Measurements from ENCODE around the gene TSC2. TPM values are rescaled to one million over a fixed set of nuclear protein-coding genes. Genes with fewer than 3 reads are reported as not detected.

The TSC2 gene
- total RNA-seq, 1 donor from 2014 or later = 57.2 TPM

GRCh38 chr16:2071454-2072202, 23.8 kb downstream of the TSC2 start:
- peak; percentile 41 for DNase-seq

GRCh38 chr16:2072926-2073325, 25.1 kb downstream of the TSC2 start:
- no peak for DNase-seq

DNA sequence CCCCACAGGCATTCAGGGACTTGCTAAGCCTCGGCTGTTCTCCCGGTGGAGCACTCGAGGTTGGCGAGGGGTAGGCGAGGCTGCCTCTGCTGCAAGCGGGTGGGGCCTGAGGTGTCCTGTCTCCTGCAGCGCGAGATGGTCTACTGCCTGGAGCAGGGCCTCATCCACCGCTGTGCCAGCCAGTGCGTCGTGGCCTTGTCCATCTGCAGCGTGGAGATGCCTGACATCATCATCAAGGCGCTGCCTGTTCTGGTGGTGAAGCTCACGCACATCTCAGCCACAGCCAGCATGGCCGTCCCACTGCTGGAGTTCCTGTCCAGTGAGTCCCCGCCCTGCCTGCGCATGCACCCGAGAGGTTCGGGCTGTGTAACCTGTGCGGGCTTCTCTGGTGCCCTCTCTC, 26.3 kb downstream of the TSC2 start:
- DNase-seq = no peak

GRCh38 chr16:2075631-2076030, 27.8 kb downstream of the TSC2 start:
- DNase-seq = no peak

DNA sequence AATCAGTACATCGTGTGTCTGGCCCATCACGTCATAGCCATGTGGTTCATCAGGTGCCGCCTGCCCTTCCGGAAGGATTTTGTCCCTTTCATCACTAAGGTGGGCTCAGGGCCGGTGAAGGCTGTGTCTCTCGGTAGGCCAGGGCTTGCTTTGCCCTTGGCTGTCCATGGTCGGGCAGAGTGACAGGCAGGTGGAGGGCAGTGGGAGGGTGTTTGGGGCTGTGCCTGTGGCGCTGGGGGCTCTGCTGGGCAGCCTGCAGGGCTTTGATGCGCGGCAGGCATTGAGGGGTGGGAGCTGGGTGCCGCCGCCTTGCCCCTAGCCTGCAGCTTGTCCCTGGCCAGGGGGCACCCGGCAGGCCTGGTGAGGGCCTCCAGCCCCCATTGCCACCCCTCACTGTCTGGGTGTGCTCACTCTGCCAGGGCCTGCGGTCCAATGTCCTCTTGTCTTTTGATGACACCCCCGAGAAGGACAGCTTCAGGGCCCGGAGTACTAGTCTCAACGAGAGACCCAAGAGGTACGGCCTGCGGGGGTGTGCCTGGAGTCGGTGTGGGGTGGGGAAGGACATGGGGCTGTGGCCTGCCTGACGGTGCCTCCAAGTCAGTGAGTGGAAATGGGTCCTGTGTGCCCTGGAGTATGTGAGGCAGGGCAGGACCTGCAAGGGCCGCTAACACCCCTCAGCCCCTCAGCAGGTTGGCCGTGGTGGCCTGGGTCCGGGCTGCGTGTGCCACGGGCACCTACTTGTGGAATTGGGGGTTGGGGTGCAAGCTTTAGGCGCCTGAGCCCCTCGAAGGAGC, 28.5 kb downstream of the TSC2 start:
- no peak for DNase-seq

DNA sequence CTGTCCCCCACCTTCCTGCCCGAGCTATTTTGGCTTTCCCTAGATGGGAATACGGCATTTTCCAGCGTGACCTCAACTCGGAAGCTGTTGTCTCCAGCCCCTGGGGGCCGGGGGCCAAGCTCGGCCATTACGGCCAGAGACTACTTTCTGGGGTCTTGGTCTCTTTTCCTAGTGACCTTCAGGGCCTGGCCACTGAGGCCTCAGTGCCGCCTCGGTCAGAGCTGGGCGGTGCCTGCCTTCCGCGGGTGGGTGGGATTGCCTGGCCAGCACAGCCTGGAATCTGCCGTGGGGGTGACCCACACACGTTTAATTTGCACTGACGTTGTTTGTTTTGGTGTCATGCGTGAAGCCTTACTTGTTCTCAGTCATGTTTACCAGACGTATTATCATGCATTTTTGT, 29.2 kb downstream of the TSC2 start:
- DNase-seq = no peak

DNA sequence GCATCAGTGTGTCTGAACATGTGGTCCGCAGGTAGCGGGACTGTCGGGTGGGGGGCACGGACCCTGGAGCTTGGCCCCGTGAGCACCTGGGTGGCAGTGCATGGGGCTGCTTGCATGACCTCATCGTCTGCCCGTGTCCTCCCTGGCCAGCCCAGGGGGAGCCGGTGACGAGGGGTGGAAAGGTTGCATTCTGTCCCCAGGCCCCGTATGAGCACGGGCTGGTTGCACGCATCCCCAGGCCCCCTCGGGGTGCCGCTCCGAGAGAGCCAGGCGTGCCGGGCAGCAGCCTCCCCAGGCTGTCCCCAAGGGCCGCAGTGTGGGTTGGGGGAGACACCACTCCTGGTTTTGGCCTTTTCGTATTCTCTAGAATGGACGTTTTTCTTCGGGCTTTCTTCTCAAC, 29.9 kb downstream of the TSC2 start:
- no peak for DNase-seq

- DNase-seq = no peak
Observed at GRCh38 chr16:2078096-2078495, 30.3 kb downstream of the TSC2 start.

GRCh38 chr16:2078691-2079090, 30.9 kb downstream of the TSC2 start:
- no peak for DNase-seq

DNA sequence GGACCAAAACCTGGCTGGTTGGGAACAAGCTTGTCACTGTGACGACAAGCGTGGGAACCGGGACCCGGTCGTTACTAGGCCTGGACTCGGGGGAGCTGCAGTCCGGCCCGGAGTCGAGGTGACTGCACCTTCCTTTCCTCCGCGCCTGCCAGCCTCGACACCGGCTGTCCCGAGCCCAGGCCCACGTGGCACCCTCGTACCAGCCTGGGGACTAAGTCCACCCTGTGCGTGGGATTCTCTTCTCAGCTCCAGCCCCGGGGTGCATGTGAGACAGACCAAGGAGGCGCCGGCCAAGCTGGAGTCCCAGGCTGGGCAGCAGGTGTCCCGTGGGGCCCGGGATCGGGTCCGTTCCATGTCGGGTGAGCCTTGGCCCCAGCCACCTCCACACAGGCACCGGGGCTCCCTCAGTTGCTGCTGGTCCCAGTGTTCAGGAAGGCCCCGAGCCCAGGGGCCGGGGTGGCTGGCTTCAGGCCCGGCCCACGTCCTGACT, 31.6 kb downstream of the TSC2 start:
- DNase-seq = no peak

- no peak for DNase-seq
Observed at GRCh38 chr16:2079991-2080390, 32.2 kb downstream of the TSC2 start.

GRCh38 chr16:2081201-2082084, 33.7 kb downstream of the TSC2 start:
- no peak for DNase-seq

- peak; percentile 48 for DNase-seq
Observed at GRCh38 chr16:2082171-2082982, 34.6 kb downstream of the TSC2 start.

GRCh38 chr16:2082983-2083364, 35.2 kb downstream of the TSC2 start:
- DNase-seq = no peak

DNA sequence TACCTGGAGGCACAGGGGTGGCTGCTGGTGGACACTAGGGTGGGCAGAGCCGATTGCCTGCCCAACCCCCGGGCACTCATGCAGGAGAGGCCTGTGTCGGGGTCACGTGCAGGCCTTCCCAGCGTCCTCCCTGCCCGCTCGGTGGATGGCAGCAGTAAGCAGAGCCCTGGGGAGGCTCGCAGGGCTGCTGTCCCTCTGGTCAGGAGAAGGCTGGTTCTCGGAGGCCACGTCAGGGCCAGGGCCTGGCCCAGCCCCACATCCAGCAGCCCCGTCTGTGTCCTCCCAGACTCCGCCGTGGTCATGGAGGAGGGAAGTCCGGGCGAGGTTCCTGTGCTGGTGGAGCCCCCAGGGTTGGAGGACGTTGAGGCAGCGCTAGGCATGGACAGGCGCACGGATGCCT, 35.6 kb downstream of the TSC2 start:
- DNase-seq = no peak

GRCh38 chr16:2083876-2084780, 36.3 kb downstream of the TSC2 start:
- no peak for DNase-seq

DNA sequence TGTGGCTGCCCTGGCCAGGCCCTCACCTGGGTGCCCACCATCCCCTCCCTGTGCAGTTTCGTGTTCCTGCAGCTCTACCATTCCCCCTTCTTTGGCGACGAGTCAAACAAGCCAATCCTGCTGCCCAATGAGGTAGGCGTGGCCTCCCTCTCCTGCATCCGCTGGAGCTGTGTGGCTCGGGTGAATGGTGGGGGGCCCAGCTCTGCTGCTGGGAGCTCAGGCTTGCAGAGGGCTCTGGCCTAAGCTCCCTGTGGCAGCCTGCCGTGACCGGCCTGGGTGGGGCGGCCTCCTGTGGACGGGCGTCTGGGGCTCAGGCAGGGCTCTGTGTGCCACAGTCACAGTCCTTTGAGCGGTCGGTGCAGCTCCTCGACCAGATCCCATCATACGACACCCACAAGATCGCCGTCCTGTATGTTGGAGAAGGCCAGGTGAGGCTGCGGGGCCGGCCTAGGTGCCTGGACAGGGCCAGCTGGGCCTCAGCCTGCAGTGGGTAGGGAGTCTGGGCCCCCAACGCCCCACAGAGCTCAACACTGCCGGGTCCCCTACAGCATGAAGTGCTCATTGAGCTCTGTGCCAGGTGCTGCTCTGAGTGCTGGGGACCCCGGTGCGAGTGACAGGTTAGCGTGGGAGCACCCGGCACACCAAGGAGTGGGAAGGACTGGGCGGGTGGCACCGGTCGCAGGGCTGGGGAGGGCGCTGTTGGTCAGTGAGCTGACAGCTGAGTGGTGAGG, 37.3 kb downstream of the TSC2 start:
- DNase-seq = peak; percentile 42

DNA sequence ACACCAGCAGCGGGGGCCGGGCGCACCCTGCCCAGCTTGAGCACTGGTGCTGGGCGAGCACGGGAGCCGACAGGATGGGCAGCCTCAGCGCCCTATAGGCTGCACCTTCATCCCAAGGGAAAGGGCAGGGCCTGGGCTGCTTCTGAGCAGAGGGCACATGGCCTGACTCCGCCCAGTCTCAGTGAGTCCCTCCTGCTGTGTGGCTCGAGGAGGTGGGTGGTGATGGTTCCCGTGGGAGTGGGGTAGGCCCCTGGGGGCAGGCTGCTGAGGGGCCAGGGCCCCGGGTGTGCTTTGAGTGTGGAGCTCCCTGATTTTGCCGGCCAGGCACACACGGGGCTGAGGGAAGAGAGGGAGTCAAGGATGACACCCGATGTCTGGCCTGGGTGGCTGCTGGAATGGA, 37.9 kb downstream of the TSC2 start:
- no peak for DNase-seq

DNA sequence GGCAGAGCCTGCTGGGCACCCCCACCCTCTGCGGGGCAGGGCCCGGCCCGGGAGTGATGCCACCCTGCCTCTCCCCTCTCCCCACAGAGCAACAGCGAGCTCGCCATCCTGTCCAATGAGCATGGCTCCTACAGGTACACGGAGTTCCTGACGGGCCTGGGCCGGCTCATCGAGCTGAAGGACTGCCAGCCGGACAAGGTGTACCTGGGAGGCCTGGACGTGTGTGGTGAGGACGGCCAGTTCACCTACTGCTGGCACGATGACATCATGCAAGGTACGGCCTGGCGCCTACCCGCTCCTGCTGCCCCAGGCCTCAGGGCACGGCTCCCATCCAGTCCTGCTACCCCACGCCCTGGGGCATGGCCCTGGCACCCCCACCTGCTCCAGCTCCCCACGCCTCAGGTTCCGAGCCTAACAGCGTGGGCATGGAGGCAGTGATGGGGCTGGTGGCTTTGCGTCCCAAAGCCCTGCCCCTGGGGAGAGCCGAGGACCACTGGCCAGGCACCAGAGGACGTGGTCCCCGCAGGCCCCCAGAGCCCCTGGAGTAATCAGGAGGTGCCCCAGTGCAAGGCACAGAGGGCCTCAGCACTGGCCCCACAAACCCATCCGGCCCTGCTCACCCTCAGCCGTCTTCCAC, 38.4 kb downstream of the TSC2 start:
- DNase-seq = no peak

Measured in tongue (tissue), 2 donors.